COLO668 (cell line): Measurements from ENCODE around the gene GRM2.
"Not testable (repeated sequence)": the region's sequence is repeated elsewhere in the genome, so short reads cannot be mapped to it uniquely, and the experiment has no call there.

Experiments
- DNase-seq: peaks from one replicate; lab custom pipeline; 2025; ENCODE audit not compliant: unreplicated experiment; lab: John Stamatoyannopoulos, UW

Gene GRM2

DNA sequence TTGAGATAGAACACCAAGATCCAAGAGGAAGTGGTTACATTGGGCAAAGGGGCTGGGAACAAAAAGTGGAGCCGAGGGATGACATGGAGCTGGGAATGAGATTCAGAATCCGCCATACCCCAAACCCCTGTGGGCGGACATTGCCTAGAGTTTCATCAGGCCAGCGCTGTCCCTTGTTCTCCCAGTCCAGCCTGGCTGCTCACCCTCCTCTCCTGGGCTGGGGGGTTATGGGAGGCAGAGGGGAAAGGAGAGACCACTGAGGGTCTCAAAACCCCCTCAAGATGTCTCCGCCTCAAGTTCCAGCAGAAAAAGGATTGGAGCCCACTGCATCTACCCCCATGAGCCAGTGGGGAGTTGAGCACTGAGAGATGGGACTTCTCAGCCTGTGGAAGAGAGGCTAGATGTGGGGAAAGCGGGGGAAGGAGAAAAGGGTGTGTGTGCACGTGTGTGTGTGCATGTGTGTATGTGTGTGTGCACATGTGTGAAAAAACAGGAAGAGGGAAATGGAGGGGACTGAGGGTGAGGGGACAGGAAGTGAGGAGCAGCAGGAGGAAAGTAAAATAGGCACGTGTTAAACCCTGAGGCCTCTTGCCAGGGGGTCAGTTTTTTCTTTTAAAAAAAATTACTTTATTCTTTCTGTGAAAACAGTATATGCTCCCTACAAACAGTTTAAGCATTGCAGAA, 14.3 kb downstream of the GRM2 start:
- no peak for DNase-seq

DNA sequence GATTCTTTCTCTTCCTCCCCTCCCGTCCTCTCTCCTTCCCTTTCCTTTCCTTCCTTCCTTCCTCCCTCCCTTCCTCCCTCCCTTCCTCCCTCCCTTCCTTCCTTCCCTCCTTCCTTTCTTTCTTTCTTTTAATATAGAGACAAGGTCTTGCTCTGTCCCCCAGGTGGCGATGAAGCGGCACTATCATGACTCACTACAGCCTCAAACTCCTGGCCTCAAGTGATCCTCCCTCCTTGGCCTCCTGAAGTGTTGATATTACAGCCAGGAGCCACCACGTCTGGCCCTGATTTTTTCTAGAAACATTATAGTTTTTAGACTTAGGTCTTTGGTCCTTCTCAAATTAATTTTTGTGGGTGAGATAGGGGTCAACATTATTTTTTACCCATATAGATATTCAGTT, 15.5 kb downstream of the GRM2 start:
- DNase-seq: no peak

DNA sequence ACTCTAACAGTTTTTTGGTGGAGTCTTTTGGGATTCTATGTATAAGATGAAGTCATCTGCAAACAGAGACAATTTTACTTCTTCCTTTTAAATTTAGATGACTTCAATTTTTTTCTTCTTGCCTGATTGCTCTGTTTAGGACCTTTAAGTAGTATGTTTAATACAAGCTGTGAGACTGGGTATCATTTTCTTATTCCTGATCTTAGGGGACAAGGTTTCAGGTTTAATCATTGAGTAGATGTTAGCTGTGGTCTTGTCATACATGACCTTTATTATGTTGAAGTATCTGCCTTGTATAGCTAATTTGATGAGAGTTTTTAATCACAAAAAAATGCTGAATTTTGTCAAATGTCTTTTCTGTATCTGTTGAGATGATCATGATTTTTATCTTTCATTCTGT, 20.6 kb downstream of the GRM2 start:
- no peak for DNase-seq

DNA sequence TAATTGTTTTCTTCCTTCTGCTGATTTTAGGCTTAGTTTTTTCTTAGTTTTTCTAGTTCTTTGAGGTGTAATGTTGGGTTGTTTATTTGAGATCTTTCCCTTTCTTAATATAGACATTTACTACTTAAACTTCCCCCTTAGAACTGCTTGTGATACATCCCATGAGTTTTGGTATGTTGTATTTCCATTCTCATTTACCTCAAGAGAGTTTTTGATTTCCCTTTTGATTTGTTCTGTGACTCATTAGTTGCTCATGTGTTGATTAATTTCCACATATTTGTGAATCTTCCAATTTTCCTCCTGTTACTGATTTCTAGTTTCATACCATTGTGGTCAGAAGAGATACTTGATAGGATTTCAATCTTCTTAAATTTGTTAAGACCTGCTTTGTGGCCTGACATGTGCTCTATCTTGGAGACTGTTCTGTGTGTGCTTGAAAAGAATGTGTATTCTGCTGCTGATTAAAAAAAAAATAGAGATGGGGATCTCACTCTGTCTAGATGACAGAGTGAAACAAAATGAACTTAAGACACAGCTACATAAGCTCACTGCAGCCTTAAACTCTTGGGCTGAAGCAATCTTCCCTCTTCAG, 22.3 kb downstream of the GRM2 start:
- DNase-seq: no peak

DNA sequence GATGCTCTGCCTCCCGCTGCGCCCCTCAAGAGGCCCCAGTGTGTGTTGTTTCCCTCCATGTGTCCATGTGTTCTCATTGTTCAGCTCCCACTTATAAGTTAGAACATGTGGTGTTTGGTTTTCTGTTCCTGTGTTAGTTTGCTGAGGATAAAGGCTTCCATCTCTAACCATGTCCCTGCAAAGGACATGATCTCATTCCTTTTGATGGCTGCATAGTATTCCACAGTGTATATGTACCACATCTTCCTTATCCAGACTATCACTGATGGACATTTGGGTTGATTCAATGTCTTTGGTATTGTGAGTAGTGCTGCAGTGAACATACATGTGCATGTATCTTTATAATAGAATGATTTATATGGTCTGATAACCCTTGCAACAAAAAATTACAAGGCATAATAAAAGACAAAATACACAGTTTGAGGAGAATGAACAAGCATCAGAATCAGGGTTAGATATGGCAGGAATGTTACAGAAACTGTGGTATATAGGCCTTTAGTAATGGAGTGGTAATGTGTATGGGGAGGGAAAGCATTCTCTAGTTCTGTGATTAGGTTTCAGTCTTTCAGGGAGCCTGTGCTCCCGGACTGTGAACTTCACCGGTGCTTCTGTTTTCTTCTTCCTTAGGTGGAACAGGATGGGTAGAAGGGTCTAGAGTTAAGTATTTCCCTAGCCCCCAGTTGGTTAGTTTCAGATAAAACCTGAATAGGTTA, 27.1 kb downstream of the GRM2 start:
- DNase-seq: no peak

DNA sequence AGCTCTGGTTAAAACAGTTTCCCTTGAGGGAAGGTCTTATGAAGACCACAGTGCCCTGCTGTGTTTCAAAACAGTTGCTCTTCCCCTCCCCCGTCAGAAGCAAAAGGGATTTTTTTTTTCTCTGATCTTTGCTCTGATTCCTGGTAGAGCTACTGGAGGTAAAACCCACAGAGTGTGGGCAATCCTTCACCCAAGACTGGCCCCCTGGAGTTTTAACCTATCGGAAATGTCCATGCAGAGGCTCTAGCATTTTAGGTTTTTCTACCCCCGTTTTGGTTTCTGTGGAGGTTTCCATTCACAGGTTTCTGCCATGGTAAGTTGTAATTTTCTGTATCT, 27.7 kb downstream of the GRM2 start:
- no peak for DNase-seq

DNA sequence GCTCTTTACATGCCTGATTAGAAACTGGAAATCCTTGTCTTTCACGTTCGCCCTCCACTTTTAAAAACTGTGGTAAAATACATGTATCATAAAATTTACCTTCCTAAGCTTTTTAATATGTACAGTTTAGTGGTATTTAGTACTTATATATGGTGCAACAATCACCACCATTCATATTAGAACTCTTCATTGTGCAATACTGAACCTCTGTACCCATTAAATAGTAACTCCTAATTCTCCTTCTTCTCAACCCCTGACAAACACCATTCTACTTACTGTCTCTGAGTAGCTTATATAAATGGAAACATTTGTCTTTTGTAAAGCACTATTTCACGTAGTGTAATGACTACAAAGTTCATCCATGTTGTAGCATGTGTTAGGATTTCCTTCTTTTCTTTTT, 28.2 kb downstream of the GRM2 start:
- no peak for DNase-seq

DNA sequence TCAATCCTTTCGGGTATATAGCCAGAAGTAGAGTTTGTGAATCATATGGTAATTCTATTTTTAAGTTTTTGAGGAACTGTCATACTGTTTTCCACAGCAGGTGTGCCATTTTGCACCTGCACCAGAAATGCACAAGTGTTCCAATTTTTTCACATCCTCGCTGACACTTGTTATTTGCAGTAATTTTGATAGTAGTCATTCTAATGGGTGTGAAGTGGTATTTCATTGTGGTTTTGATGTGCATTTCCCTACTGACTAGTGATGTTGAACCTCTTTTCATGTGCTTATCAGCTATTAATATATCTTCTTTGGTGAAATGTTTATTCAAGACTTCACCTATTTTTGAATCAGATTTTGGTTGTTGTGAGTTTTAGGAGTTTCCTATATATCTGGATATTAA, 29.1 kb downstream of the GRM2 start:
- DNase-seq: no peak

DNA sequence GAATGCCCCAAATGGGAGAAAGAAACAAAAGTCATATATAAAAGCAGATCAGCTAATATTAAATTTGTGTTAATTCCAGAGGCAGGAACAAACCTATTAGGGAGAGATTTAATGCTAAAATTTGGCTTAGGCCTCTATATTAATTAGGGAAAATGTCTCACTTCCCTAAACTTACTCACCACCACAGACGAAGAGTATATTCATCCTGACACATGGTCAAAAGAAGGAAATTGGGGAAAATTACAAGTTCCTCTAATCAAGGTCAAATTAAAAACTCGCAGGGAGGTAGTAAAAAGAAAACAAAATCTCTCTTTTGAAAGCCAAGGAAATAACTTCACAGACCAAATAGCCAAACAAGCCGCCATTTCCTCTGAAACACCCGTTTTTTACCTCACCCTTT, 32.2 kb downstream of the GRM2 start:
- DNase-seq: no peak

DNA sequence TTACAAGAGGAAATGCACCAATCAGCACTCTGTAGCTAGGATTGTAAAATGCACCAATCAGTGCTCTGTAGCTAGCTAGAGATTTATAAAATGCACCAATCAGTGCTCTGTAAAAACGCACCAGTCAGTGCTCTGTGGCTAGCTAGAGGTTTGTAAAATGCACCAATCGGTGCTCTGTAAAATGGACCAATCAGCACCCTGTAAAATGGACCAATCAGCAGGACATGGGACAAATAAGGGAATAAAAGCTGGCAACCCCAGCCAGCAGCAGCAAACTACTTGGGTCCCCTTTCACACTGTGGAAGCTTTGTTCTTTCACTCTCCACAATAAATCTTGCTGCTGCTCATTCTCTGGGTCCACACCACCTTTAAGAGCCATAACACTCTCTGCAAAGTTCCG, 35.5 kb downstream of the GRM2 start:
- DNase-seq: not testable (repeated sequence)

DNA sequence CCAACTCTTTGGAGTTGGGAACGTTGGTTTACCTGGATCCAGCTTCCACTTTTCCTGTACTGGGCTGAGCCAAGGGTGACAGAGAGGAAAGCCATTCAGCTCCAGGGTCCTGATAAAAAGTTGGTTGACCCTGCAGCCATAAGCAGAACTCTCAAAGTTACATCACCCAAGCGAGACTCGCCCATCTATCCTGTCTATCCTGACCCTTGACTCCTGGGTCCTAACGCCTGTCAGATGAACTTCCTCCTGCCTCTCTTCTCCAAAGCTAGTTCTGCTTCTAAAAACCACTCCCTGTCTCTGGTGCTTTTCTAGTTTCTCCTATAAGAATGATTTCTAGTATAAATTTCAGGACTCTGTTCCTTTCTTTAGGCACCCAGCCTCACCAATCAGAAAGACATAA, 36.1 kb downstream of the GRM2 start:
- DNase-seq: not testable (repeated sequence)

DNA sequence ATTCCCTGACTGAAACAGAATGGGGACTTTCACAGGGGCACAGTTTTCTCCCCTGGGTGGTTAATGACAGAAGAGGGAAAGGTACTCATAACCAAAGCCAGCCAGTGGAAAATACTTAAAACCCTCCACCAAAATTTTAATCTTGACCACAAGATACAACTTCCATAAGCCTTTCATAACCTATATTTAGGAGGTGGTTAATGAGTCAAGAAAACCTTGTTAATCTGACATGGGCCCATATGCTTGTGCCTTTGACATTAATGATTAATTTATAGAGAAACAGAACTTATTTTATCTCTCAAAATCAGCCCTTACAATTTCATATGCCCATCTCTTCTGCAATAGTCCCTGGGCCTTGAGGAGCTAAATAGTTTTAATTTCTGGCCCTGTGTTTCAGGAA, 41.0 kb downstream of the GRM2 start:
- no peak for DNase-seq

DNA sequence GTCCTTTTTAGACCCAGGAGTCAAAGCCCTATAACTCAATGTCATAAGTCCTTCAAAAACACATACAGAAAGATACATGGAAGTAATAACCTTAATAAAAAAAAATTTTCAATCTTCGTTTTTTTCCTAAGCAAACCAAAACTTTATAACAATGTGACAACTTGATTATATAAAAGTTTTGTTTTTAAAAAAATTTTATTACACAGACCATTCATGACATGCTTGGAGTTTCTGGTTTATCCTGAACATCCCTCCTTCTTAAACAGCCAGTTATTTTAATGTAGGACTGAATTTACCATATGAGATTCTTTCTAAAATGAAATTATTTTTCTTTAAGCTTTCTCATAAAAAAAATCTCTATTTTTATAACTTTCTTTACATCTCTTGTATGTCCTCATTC, 41.5 kb downstream of the GRM2 start:
- no peak for DNase-seq

DNA sequence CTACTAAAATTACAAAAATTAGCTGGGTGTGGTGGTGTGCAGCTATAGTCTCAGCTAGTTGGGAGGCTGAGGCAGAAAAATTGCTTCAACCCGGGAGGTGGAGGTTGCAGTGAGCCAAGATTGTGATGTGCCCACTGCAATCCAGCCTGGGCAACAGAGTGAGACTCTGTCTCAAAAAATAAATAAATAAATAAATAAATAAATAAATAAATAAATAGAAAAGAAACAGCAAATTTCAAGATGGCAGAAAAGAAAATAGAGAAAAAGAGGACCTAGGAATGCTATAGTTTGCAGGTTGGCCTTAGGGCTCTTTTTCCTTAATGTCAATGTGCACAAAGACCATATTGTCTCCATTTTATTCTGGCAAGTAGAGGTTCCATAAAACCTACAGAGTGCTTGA, 44.0 kb downstream of the GRM2 start:
- no peak for DNase-seq

DNA sequence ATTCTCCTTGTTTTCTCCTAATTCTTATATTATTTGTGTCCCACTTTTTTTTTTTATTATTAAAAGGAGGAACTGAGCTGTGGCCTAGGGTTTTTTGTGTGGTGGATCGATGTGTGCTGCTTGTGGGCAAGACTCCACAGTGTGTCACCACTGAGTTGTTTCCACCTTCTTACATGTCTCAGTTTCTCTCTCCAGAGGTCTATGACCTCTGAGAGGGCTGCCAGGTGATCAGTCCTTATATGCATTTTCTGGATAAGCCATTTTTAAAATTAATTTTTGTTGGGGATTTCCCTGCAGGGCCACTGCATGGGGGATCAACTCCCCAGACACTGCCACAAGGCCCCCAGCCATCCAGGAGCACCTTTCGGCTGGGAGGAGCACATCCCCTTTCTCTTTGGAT, 44.4 kb downstream of the GRM2 start:
- no peak for DNase-seq

DNA sequence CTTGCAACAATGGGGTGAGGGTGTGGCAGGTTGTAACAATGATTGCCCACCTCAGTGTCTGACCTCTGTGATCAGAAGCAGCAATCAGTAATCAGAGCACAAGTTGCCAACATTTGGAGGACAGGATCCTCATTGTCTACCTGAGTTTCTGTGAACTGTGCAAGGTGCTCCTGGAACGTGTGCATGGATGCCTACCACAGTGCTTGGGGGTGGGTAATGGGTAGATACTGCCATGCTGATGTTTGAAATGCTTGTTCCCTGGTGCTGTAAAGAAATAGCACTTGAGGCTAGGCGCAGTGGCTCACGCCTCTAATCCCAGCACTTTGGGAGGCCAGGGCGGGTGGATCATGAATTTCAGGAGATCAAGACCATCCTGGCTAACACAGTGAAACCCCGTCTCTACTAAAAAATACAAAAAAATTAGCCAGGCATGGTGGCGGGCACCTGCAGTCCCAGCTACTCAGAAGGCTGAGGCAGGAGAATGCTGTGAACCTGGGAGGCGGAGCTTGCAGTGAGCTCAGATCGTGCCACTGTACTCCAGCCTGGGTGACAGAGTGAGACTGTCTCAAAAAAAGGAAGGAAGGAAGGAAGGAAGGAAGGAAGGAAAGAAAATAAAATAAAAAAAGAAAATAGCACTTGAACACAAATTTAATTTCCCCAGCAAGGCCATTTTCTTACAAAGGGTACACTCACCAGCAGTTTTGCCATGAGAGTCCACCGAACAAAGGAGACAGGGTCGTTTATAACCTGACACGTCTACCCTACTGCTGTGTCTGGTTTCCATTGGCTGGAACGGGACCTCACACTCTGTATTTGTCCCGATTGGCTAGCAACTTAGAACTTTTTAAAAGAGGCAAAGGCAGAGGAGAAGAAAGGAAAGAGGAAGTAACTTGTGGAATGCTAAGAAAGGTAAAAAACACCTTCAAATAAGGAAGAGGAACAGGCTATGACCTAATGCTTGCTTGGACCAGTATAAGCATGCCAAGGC, 47.2 kb downstream of the GRM2 start:
- DNase-seq: not testable (repeated sequence)

DNA sequence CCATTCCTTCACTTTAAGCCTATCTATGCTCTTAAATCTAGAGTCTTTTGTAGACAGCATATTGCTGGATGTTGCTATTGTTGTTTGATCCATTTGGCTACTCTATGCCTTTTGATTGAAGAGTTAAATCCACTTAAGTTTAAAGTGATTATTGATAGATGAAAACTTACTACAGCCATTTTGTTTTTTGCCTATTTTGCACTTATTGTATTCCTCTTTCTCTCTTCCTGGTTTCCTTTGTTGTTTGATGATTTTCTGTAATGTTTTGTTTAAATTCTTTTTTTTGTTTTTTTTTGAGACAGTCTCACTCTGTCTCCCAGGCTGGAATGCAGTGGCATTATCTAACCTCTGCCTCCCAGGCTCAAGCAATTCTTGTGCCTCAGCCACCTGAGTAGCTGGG, 52.3 kb downstream of the GRM2 start:
- DNase-seq: no peak
